Measurements from ENCODE around the gene EPB41.
"Not testable (repeated sequence)": the region's sequence is repeated elsewhere in the genome, so short reads cannot be mapped to it uniquely, and the experiment has no call there.

EPB41 gene

GRCh38 chr1:29062157-29062942, 148.0 kb downstream of the EPB41 start:
- no peak for DNase-seq (ENCODE audit: low spot score)
- in situ Hi-C loops (cut with MboI; ENCODE audit: low sequenced_read_pairs, unreplicated experiment): no loop called here
- TF ChIP-seq CTCF (IDR thresholded peaks at IDR 0.05; ENCODE audit: borderline replicate concordance, control extremely low read depth, extremely low read depth, insufficient read depth, missing control alignments): no peak

- in situ Hi-C loops (cut with MboI; ENCODE audit: low sequenced_read_pairs, unreplicated experiment): no loop called here
- no peak for DNase-seq (ENCODE audit: low spot score)
These were observed 149.7 kb downstream of the EPB41 start for GRCh38 chr1:29064064-29064463.

GRCh38 chr1:29077155-29077554, 162.8 kb downstream of the EPB41 start:
- in situ Hi-C loops (cut with MboI; ENCODE audit: low sequenced_read_pairs, unreplicated experiment): no loop called here
- TF ChIP-seq CTCF (IDR thresholded peaks at IDR 0.05; ENCODE audit: borderline replicate concordance, control extremely low read depth, extremely low read depth, insufficient read depth, missing control alignments): no peak
- DNase-seq (ENCODE audit: low spot score): no peak

More at GRCh38 chr1:29064064-29064463, 149.7 kb downstream of the EPB41 start:
- TF ChIP-seq CTCF (IDR thresholded peaks at IDR 0.05; ENCODE audit: borderline replicate concordance, control extremely low read depth, extremely low read depth, insufficient read depth, missing control alignments): no peak

GRCh38 chr1:29079916-29080629, 165.7 kb downstream of the EPB41 start:
- in situ Hi-C loops (cut with MboI; ENCODE audit: low sequenced_read_pairs, unreplicated experiment); DNase-seq (ENCODE audit: low spot score): not testable (repeated sequence)

- in situ Hi-C loops (cut with MboI; ENCODE audit: low sequenced_read_pairs, unreplicated experiment): no loop called here
- DNase-seq (ENCODE audit: low spot score): no peak
- TF ChIP-seq CTCF (IDR thresholded peaks at IDR 0.05; ENCODE audit: borderline replicate concordance, control extremely low read depth, extremely low read depth, insufficient read depth, missing control alignments): no peak
These were observed 166.8 kb downstream of the EPB41 start for GRCh38 chr1:29081201-29081600.

- no peak for DNase-seq (ENCODE audit: low spot score)
- no peak for TF ChIP-seq CTCF (IDR thresholded peaks at IDR 0.05; ENCODE audit: borderline replicate concordance, control extremely low read depth, extremely low read depth, insufficient read depth, missing control alignments)
- in situ Hi-C loops (cut with MboI; ENCODE audit: low sequenced_read_pairs, unreplicated experiment): no loop called here
These were observed 168.2 kb downstream of the EPB41 start for GRCh38 chr1:29082519-29082918.

All from GM13976 (cell line).